B cell (primary cell): ENCODE data around the gene FNDC10.

Source experiments
- CTCF ChIP-seq: fragments of 200-600 bp; IDR thresholded peaks from one replicate; pipeline ENCODE4 v1.8.0; 2022; ENCODE audit warnings: antibody characterized with exemption, mild to moderate bottlenecking
- EZH2 ChIP-seq: IDR thresholded peaks from 2 replicates; pipeline ENCODE4 v1.6.1; 2012; ENCODE audit warnings: borderline replicate concordance, low read depth, mild to moderate bottlenecking, moderate library complexity, low read length; ENCODE audit not compliant: insufficient read depth, poor library complexity, severe bottlenecking

GRCh38 chr1:1620433-1621139 lies 20.7 kb upstream of the FNDC10 start:
- TF ChIP-seq CTCF (no peak), EZH2 (no peak)
